HG02678 (cell line): ENCODE measurements around the gene OR9I1.

Experiments
- ATAC-seq: cut with Tn5 transposase; IDR thresholded peaks from one replicate; pipeline ENCODE4 v1.9.1; 2021; ENCODE audit warnings: mild to moderate bottlenecking, moderate library complexity; ENCODE audit not compliant: unreplicated experiment

Gene OR9I1, protein sequence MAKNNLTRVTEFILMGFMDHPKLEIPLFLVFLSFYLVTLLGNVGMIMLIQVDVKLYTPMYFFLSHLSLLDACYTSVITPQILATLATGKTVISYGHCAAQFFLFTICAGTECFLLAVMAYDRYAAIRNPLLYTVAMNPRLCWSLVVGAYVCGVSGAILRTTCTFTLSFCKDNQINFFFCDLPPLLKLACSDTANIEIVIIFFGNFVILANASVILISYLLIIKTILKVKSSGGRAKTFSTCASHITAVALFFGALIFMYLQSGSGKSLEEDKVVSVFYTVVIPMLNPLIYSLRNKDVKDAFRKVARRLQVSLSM

DNA sequence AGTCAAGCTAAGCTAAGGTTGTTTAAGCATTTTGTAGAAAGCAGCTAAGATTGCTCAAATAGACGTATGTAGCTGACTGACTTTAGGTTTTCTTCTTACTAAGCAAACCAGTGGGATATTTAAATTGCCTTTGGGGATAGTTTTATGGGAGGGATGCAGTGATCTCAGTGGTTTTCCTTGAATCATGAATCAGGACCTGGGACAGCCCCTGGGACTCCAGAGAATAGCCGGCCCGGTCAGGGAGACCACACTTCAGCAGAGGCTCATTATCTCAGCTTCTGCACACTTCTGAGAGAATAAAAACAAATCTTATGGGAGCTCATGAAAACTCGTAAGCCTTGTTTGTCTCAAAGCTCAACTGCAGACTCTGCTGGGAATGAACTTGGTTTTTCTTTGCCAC is at the start of gene OR9I1:
Gene OR9I1 (minus strand): TSS at position 62 of the 400 bp plus-strand sequence. CDS start 6,086 bp downstream, outside the sequence.
- no peak for ATAC-seq

DNA sequence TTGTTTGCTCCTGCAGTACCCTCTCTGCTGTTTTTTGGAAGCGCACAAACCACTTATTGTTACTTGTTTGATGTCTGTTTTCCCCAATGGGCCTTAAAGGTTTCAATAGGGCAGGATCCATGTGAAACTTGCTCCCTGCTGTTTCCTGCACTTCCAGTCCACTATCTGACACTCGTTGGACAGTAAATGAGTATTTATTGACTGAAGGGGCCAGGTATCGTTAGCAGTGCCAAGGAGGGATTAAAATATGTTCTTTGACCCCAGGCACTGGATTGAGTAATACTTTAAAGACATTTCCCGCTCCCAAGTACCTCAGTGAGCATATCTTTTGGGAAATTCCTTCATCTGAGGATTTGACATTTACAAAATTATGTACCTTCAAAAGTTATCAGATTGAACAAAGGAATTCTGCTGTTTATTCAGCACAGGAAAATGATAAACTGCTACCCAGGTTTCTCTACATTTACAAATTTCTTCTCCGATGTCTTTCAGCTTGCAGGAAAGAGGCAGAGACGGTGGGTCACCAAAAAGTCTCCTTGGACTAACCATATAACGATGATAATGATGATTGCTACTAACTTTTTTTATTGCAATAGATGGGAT is 40.3 kb upstream of the OR9I1 start:
- no peak for ATAC-seq

DNA sequence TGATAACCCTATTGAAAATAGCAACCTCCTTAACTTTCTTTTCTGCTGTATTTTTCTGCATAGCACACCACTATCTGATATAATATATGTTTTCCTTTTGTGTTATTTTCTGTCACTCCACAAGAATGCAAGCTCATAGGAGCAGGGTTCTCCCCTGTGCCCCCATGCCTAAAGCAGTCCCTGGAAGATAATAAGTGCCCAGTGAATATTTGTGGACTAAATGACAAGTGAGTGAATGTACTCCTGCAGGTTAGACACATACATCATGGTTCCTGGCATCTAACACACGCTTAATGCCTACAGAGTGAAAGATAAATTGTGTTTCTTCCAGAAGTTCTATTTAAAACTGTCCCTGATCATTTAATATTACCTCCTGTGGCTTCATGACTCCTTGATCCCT is 39.7 kb upstream of the OR9I1 start:
- no peak for ATAC-seq

DNA sequence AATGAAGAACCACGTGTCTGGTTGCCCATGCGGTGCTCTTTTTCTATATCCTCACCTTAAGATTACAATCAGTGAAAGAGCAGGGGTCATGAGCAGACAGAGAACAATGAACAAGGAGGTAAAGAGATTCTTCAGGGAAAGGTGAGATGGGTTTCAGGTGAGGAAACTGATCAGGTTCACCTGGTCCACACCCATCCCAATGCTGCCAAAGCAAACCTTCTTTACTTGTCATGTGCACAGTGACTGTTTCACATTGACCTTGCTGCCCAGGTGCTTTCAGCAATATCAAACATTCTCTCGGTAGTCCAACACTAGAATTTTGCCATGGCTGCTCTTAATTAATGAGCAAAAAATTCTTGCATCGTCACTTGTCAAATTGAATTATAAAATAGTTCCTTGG is 39.1 kb upstream of the OR9I1 start:
- ATAC-seq, result no peak

DNA sequence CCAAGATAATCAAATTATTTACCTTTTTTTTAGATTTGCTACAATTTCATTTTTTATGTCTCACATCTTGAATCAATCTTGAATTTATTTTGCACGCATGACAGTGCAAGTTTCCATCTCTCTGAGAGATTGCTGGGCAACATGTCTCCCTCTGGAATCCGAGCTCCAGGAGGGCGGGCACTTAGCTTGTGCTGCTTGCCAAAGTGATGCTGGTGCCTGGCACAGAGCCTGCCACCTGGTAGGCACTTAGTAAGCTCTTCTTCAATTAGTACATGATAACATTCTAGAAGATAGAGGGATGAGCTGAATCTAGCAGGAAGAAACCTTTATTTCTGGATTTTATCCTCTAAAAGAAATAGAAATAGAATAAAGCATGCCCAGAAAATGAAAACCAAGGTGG is 27.5 kb upstream of the OR9I1 start:
- no peak for ATAC-seq

DNA sequence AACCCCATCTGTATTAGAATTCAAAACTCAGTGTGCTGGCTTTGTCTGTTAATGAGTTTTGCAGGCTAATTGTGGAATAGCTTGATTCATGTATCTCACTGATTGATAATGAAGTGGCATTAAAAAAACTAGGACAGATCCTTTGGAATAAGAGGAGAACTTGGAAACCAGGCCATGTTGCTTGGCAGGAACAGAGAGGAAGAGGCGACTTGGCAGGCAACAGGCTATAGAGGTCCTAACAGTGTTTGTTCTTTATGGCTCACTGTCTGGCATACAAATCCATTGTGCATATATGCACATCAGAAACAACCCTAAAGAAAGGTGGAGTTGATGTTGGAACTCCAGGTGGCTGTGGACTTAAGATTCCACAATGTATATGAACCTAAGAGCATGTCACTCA is 17.4 kb upstream of the OR9I1 start:
- no peak for ATAC-seq

DNA sequence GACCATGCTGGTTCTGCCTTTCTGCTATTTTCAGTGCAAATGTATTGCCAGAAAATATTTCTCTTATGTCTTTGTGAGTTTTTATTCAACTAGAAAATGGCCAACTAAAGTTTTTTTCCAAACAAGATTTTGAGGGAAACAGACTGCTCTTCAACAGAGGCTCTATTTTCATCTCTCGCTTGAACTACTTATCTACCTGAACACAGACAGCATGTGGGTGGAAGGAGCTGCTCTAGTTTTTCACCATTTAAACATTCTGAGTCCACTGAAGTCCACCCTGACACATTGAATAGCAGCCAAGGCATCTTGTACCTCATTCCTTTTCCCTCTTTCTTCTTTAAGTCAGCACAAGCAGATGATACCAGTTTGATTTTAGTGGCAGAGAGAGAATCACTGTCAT is 9.8 kb upstream of the OR9I1 start:
- no peak for ATAC-seq

DNA sequence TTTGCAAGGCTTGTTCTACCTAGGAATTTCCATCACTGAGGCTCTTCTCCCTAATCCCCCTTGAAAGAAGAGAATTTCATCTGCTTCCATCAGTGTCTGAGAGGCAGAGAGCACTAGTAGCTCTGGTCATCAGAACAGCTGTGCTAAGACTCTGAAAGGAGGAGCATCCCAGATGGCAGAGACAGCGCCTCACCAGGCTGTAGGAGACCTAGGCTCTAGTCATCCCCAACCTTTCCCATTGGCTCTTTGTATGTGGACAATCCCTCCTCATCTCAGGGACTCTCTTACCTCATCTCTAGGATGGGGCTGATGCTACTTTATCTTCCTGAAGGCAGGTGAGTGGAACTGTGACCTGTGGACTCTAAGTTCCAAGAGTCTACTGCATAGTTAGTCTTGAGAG is 8.8 kb upstream of the OR9I1 start:
- no peak for ATAC-seq

DNA sequence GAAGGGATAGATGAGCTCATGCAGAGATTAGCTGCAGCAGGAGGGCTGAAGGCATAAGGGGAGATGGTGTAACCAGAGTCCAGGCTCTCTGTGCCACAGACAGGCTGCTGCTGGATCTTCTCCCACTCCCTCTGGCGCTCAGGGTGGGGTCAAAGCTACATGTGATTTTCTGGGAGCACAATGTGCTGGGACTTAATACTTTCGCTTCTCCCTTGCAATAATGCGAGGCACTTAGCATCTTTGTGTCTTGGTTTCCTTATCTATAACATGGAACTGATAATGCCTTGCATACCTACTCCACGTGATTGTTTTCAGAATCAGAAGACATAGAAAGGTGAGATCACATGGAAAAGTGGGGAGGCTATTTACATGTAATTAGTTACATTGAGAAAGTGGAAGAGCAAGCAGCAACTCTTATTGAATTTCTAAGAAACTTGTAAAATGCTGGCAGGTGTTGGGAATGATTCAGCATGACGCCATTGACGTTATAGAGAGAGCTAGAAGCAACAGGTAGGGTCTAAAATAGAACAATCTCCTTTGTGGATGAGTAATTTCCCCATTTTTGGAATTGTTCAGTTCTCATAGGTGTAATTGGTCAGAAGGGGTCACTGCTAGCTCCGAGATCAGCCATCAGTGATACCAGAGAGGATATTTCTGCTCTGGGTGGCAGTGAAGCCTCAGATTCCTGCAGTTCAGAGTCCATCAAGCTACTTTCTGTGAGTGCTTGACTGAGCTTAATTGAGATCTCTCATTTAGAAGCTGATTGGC is 8.2 kb upstream of the OR9I1 start:
- no peak for ATAC-seq

DNA sequence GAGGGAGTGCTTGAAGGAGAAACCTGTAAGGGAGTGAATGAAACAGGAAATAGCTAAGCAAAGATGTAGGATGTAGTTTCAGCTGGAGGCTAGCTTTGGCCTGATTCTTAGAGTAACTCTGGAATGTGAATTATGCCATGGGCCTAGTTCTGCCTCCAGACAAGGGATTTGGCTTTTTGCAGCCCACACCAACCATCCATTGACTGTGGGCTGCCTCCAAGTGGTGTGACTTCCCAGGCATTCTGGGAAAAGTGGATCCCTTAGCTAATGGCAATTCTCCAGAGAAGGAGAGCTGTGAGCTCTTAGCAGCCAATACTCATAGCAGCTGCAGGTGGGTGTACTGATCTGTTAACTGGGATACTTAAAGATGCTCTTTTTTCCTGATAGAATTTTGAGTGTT is 2.0 kb upstream of the OR9I1 start:
- ATAC-seq, result no peak

DNA sequence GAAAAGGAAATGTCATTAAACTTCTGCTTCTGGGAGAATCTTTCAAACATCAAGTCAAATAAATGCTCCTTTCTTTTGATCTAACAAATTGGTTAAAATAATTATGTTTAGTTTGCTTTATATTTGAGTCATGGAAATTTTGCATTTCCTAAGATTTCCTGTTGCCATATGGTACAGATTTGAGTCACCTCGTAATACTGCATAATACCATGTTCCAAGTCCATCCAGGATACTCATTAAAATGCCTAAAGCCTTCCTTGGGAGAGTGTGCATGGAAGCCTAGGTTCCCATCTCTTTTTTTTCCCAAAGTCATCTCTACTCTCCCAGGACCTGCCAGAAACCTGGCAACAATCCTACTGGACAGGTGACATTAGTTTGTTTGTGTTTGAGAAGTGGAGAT is 4.2 kb downstream of the OR9I1 start:
- ATAC-seq, result no peak

DNA sequence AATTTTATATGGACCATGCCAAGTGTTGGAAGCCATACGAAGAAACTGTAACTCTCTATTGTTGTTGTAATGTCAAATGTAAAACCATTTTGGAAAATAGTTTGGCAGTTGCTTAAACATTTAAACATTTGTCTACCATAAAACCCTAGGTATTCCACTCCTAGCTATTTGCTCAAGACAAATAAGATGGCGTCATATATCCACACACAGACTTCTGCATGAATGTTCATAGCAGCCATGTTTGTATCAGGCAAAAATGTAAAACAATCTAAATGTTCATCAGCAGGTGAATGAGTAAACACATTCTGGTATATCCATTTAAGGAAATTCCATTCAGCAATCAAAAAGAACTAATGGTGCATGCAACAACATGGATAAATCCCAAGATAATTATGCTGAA is 27.9 kb downstream of the OR9I1 start:
- ATAC-seq, result no peak

DNA sequence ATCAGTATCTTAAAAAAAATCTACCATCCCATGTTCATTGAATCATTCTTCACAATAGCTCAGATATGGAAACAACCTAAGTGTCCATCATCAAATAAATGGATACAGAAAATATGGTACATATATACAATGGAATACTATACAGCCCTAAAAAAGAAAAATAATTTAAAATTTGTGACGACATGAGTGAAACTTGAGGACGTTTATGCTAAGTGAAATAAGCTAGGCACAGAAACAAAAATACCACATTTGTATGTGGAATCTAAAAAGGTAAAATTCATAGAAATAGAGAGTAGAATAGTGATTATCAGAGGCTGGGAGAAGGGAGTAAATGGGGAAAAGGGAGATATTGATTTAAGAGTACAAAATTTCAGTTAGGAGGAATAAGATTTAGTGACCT is 38.8 kb downstream of the OR9I1 start:
- no peak for ATAC-seq

DNA sequence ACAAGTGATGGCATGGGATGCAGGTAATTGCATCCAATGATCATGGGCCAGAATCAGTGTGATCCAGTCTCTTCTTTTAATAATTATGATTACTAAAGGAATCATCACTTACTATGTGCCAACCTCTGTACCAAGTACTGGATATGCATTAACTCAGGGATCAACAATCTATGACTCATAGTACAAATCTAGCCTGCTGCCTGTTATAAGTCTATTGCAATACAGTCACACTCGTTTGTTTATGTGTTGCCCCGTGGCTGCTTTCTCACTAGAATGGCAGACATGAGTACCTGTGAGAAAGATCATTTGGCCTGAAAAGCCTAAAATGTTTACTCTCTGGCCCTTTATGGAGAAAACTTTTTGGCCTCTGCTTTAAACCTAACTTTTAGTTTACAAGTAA is 49.5 kb downstream of the OR9I1 start:
- no peak for ATAC-seq

DNA sequence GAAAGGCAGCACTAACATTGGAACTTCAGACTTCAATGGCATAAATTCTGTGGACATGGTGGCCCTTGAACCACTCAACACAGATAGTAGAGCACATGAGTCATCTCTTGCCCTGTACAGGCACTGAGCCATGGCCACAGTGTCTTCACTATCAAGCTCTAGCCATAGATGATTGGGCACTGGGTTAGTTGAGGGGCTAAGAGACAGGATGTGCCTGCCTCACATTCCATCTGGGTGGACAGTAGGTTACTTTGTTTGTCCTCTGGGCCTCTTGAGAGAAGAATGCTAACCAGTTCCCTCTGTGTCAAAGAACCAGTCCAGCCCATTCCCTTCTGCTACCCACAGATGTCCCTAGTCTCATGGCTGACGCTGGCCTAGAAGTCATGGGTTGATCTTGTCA is 54.7 kb downstream of the OR9I1 start:
- no peak for ATAC-seq

DNA sequence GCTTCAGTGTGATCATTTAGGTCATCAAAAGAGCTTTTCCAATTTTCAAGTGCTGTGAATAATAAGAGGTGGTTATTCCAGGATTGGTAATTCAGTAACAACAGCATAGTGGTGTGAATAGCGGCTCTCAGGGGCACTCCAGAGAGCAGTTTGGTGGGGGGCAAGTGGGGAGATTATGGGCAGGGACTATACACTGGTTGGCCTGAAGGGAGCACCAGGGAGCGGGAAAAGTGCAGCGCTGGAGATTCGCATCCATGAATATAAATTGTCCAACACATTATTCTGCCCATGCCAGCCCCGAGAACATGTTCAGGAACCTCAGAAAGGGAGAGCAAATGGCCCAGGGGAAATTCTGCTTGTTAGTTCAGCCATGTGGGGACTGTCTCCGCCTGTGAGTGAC is 56.7 kb downstream of the OR9I1 start:
- ATAC-seq, result no peak

DNA sequence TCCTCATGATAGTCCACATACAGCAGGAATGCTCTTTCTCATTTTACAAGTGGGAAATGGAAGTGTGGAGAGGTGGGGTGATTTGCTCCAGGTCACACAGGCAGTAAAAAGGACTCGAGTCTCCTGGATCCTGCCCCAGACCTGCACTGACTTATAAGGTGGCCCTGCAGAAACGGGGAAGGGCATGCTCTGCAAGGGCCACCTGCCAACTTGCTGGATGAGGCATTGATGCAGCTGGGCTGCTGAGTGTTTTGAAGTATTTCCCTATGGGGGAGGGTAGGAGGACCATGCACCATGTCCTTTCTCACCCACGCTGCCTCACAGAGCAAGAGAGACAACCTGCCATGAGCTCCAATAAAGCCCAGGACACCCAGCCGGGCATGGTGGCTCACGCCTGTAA is 57.6 kb downstream of the OR9I1 start:
- no peak for ATAC-seq
